ENCODE results near the gene IGFALS.

- TF ChIP-seq ZNF70 (CRISPR knock-in tag; IDR thresholded peaks at IDR 0.05) (no peak), ZNF565 (CRISPR knock-in tag; conservative IDR thresholded peaks at IDR 0.05; ENCODE audit: low read depth) (no peak), CREB5 (CRISPR knock-in tag; IDR thresholded peaks at IDR 0.05; ENCODE audit: low read depth) (no peak), CSRNP3 (CRISPR knock-in tag; IDR thresholded peaks at IDR 0.05) (no peak), ZNF8 (CRISPR knock-in tag; IDR thresholded peaks at IDR 0.05) (no peak), RARB (CRISPR knock-in tag; IDR thresholded peaks at IDR 0.05) (no peak), CSDC2 (CRISPR knock-in tag; IDR thresholded peaks at IDR 0.05) (no peak), BACH2 (CRISPR knock-in tag; IDR thresholded peaks at IDR 0.05; ENCODE audit: borderline replicate concordance) (no peak), ARNTL (CRISPR knock-in tag; IDR thresholded peaks at IDR 0.05; ENCODE audit: borderline replicate concordance, low read depth) (no peak), PATZ1 (CRISPR knock-in tag; IDR thresholded peaks at IDR 0.05; ENCODE audit: borderline replicate concordance) (no peak), ISL1 (CRISPR knock-in tag; IDR thresholded peaks at IDR 0.05) (no peak), ZFP3 (CRISPR knock-in tag; IDR thresholded peaks at IDR 0.05) (no peak)
Observed at GRCh38 chr16:1810536-1810935, 17.0 kb upstream of the IGFALS start.
